ENCODE results near the gene PRKCB. TPM values are rescaled to one million over a fixed set of nuclear protein-coding genes. Genes with fewer than 3 reads are reported as not detected.

PRKCB gene
- total and polyA plus RNA-seq, 2 of the 8 experiments (the other 6 are each of a cell fraction or from before 2014, with no cell fraction given): 7.1 to 12.1 TPM

DNA sequence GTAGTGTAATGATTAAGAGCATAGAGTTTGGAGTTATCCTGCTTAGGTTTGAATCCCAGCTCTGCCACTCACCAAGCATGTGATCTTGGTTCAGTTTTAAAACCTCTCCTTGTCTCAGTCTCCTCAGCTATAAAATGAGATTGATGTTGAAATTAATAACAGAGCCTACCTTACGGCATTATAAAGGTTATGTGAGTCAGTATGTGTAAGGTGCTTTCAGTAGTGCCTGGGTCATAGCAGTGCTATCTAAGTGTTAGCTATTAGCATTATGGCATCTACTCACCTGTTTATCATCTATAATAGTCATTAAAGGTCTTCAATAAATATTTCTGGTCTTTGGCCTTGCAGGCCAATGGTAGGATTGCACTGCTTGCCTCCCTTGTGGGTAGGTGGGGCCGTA, 53.4 kb downstream of the PRKCB start:
- Histone ChIP-seq H3K27me3 (replicated peaks in 1 of 4; ENCODE audit: control insufficient read depth in 3 of 4, extremely low read depth in 1 of 4, insufficient read depth in 3 of 4, low read length in 3 of 4) (no peaks in the 10 kb centered on the region), H3K18ac (ENCODE audit: extremely low read depth, low read length) (no peak overlapping the region), H3K4me1 (replicated peaks in 1 of 4; ENCODE audit: control insufficient read depth in 3 of 4, insufficient read depth in 4 of 4, low read length in 3 of 4) (no peaks in the 10 kb centered on the region), H2AK5ac (ENCODE audit: low read depth, low read length) (no peak overlapping the region), H4K5ac (ENCODE audit: insufficient read length, low read depth, low read length) (no peak overlapping the region), H3K4me3 (ENCODE audit: extremely low read depth in 1 of 4, insufficient read depth in 2 of 4, low read depth in 3 of 4, low read length in 4 of 4) (no peak overlapping the region), H3K79me1 (ENCODE audit: low read depth, low read length) (no peaks in the 10 kb centered on the region), H2BK12ac (ENCODE audit: low read depth, low read length) (no peak overlapping the region), H3K9me3 (ENCODE audit: insufficient read depth in 2 of 2, low read depth in 1 of 2, low read length in 1 of 2) (no peaks in the 10 kb centered on the region), H3K4me2 (ENCODE audit: insufficient read depth in 1 of 2, low read depth in 2 of 2, low read length in 2 of 2) (no peak overlapping the region), H3K56ac (replicated peaks; ENCODE audit: insufficient read length, low read depth, low read length) (peak overlapping the region; percentile 42), H3K79me2 (ENCODE audit: control insufficient read depth in 1 of 2, insufficient read depth in 2 of 2, low read length in 2 of 2) (no peaks in the 10 kb centered on the region), H3K36me3 (ENCODE audit: control insufficient read depth in 2 of 4, insufficient read depth in 4 of 4, low read length in 3 of 4) (no peaks in the 10 kb centered on the region), H2AFZ (ENCODE audit: low read length) (no peak overlapping the region), H4K20me1 (replicated peaks in 1 of 2; ENCODE audit: control insufficient read depth in 1 of 2, insufficient read depth in 2 of 2, low read length in 2 of 2) (no peaks in the 10 kb centered on the region), H2BK15ac (ENCODE audit: low read length) (no peak overlapping the region), H2BK5ac (ENCODE audit: low read depth, low read length) (no peak overlapping the region), H2BK120ac (replicated peaks; ENCODE audit: low read depth, low read length) (no peak overlapping the region), H3K4ac (replicated peaks; ENCODE audit: insufficient read length, low read depth, low read length) (no peak overlapping the region), H4K8ac (ENCODE audit: extremely low read depth, insufficient read depth, low read length) (no peak overlapping the region), H2BK20ac (ENCODE audit: low read length) (no peak overlapping the region), H3K14ac (ENCODE audit: insufficient read length) (no peak overlapping the region), H3K27ac (ENCODE audit: low read depth, low read length) (no peak overlapping the region), H3K9ac (replicated peaks in 1 of 4; ENCODE audit: extremely low read depth in 1 of 4, low read depth in 3 of 4, low read length in 3 of 4) (no peak overlapping the region), H3K23me2 (ENCODE audit: low read depth, low read length) (no peaks in the 10 kb centered on the region; the same call in 1 of the 2 replicates), H3K23ac (ENCODE audit: insufficient read length) (no peak overlapping the region), H4K91ac (replicated peaks; ENCODE audit: insufficient read length, low read length) (no peak overlapping the region)
- no peak for FAIRE-seq
- WGBS, 2 experiments (ENCODE audit: extremely low coverage in 1 of 2, insufficient coverage in 1 of 2, insufficient read length in 1 of 2, insufficient replicate concordance in 2 of 2, low coverage in 1 of 2, low lambda C conversion rate in 2 of 2, missing lambda C conversion rate in 1 of 2): 91% methylated on average over 2 of the region's 2 CpGs; no CpG with 5 or more reads in 1 of the 2 experiments
- no peak for DNase-seq (ENCODE audit: low read depth in 1 of 2, low spot score in 2 of 2)
- no peak for TF ChIP-seq TCF12 (IDR thresholded peaks at IDR 0.05; ENCODE audit: low read depth, low read length)
- TF ChIP-seq SP1 (IDR thresholded peaks at IDR 0.05; ENCODE audit: low read depth, low read length): no peak
- no peak for TF ChIP-seq TAF7 (optimal IDR thresholded peaks at IDR 0.05; ENCODE audit: borderline replicate concordance, low read depth, low read length)
- ChIA-PET CTCF (ENCODE audit: partially characterized antibody) (interaction anchor here (0.7 to 2.1 kb wide), 7 partner anchors 8 to 616 kb away, joined by 3 to 6 read pairs (median 3); no protein-coding TSS in a partner anchor), POLR2A (ENCODE audit: partially characterized antibody) (no interaction called here)
